Type B pancreatic cell (in vitro differentiated cells): ENCODE data around the gene LAMB4. TPM values are rescaled to one million over a fixed set of nuclear protein-coding genes. Genes with fewer than 3 reads are reported as not detected.

Experiments
- DNase-seq: peaks from one replicate; pipeline ENCODE4 v3.0.0; 2021; ENCODE audit warnings: mixed read lengths; ENCODE audit not compliant: unreplicated experiment; ENCODE audit errors: extremely low spot score
- H3K27ac Mint-ChIP-seq: 2 replicates; pipeline ENCODE4 v1.8.0; 2021; ENCODE audit warnings: mild to moderate bottlenecking, mixed read lengths
- H3K27me3 Mint-ChIP-seq: 2 replicates; pipeline ENCODE4 v1.8.0; 2021; ENCODE audit warnings: mixed read lengths
- H3K36me3 Mint-ChIP-seq: 2 replicates; pipeline ENCODE4 v1.8.0; 2021; ENCODE audit warnings: mixed read lengths
- H3K4me1 Mint-ChIP-seq: one replicate; pipeline ENCODE4 v1.8.0; 2021; ENCODE audit warnings: mixed read lengths; ENCODE audit not compliant: unreplicated experiment
- H3K4me3 Mint-ChIP-seq: 2 replicates; pipeline ENCODE4 v1.8.0; 2021; ENCODE audit warnings: mild to moderate bottlenecking, mixed read lengths
- H3K9me3 Mint-ChIP-seq: 2 replicates; pipeline ENCODE4 v1.8.0; 2021; ENCODE audit warnings: mixed read lengths
- CTCF ChIP-seq: fragments of 200-600 bp; sonication (generic); conservative IDR thresholded peaks from 2 replicates; pipeline ENCODE4 v1.5.0; 2021; ENCODE audit warnings: antibody characterized with exemption, mild to moderate bottlenecking
- total RNA-seq: library from RNA; stranded (reverse); gene quantifications from 2 replicates; pipeline ENCODE4 v1.2.1, GENCODE V29; 2021; ENCODE audit warnings: low replicate concordance

Gene LAMB4
- total RNA-seq, 1 donor from 2014 or later: 1.3 TPM

DNA sequence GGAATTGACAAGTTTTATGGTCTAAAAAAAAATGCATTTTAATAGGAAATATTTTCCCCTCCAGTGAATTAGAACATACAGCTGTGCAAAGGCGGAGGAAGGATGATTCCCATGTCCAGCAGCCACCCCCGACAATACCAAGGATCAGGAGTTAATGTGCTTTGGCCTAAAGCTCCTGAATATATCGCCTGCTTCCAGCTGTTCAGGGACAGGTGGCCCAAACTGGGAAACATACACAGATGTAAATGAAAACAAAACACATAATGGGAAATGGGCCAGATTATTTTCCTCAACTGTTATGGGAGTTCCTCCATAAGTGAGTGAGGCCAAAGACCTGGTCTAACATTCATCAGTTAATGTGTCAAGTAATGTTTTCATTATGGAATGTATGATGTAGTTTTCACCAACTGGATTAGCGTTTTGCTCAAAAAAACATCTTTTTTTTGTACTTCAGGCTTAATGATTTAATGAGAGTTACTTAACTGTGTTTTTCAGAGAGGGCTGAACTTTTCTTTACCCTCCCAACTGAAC, 72.1 kb downstream of the LAMB4 start:
- no peak overlapping the region for H3K27ac Mint-ChIP-seq
- H3K4me1 Mint-ChIP-seq: peaks cover 11% of the 10 kb centered on the region
- peaks cover under 1% of the 10 kb centered on the region for H3K9me3 Mint-ChIP-seq
- no peak for TF ChIP-seq CTCF
- no peak overlapping the region for H3K4me3 Mint-ChIP-seq
- H3K36me3 Mint-ChIP-seq: no peaks in the 10 kb centered on the region
- no peaks in the 10 kb centered on the region for H3K27me3 Mint-ChIP-seq
- no peak for DNase-seq

GRCh38 chr7:108055611-108056021, 74.5 kb downstream of the LAMB4 start:
- Mint-ChIP-seq H3K27me3 (no peaks in the 10 kb centered on the region), H3K4me1 (peaks cover 18% of the 10 kb centered on the region)
- no peak for TF ChIP-seq CTCF

GRCh38 chr7:108054537-108054936, 75.6 kb downstream of the LAMB4 start:
- no peak overlapping the region for H3K27ac Mint-ChIP-seq
- H3K4me1 Mint-ChIP-seq: peaks cover 18% of the 10 kb centered on the region
- no peaks in the 10 kb centered on the region for H3K36me3 Mint-ChIP-seq
- no peak overlapping the region for H3K4me3 Mint-ChIP-seq
- DNase-seq: no peak
- TF ChIP-seq CTCF: no peak
- no peaks in the 10 kb centered on the region for H3K9me3 Mint-ChIP-seq
- no peaks in the 10 kb centered on the region for H3K27me3 Mint-ChIP-seq

More at GRCh38 chr7:108055611-108056021, 74.5 kb downstream of the LAMB4 start:
- DNase-seq: no peak
- Mint-ChIP-seq H3K36me3 (no peaks in the 10 kb centered on the region), H3K27ac (no peak overlapping the region), H3K4me3 (no peak overlapping the region), H3K9me3 (no peaks in the 10 kb centered on the region)

- no peak for DNase-seq
- Mint-ChIP-seq H3K27me3 (no peaks in the 10 kb centered on the region), H3K4me3 (no peak overlapping the region), H3K27ac (no peak overlapping the region), H3K36me3 (no peaks in the 10 kb centered on the region), H3K4me1 (peaks cover 18% of the 10 kb centered on the region), H3K9me3 (no peaks in the 10 kb centered on the region)
- TF ChIP-seq CTCF: no peak
These were observed 76.9 kb downstream of the LAMB4 start for GRCh38 chr7:108053250-108053649.

GRCh38 chr7:108051454-108051853, 78.7 kb downstream of the LAMB4 start:
- no peaks in the 10 kb centered on the region for H3K9me3 Mint-ChIP-seq
- no peak for TF ChIP-seq CTCF
- H3K27me3 Mint-ChIP-seq: no peaks in the 10 kb centered on the region
- DNase-seq: no peak
- H3K4me3 Mint-ChIP-seq: no peak overlapping the region
- no peak overlapping the region for H3K27ac Mint-ChIP-seq
- no peaks in the 10 kb centered on the region for H3K36me3 Mint-ChIP-seq
- H3K4me1 Mint-ChIP-seq: peaks cover 24% of the 10 kb centered on the region

DNA sequence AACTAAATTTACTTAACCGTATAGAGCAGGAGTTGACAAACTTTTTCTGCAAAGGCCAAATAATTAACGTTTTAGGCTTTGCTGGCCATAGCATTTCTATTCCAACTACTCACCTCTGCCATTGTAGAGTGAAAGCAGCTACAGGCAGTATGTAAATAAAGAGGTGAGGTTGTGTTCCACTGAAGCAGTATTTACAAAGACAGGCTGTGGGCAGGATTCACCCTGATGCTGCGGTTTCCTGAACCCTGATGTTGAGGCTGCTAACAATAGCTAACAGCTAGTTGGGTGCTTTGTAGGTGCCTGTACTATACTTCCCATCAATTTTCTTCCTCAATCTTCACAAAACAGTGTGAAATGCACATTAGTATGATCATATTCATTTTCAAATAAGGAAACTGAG, 80.2 kb downstream of the LAMB4 start:
- DNase-seq: no peak
- H3K36me3 Mint-ChIP-seq: no peaks in the 10 kb centered on the region
- H3K4me1 Mint-ChIP-seq: peaks cover 14% of the 10 kb centered on the region
- no peaks in the 10 kb centered on the region for H3K9me3 Mint-ChIP-seq
- no peak overlapping the region for H3K4me3 Mint-ChIP-seq
- no peak overlapping the region for H3K27ac Mint-ChIP-seq
- no peak for TF ChIP-seq CTCF
- no peaks in the 10 kb centered on the region for H3K27me3 Mint-ChIP-seq
